G401 (cell line): ENCODE measurements around the gene FUT2. TPM values are rescaled to one million over a fixed set of nuclear protein-coding genes. Genes with fewer than 3 reads are reported as not detected.
"Not testable (repeated sequence)": the region's sequence is repeated elsewhere in the genome, so short reads cannot be mapped to it uniquely, and the experiment has no call there.

Experiments
- DNase-seq: peaks from one replicate; pipeline ENCODE4 v3.0.0-alpha.2; 2015; ENCODE audit warnings: low spot score
- in situ Hi-C: cut with HindIII; loops from 2 replicates; pipeline ENCODE4 v1.10.0; 2016; ENCODE audit warnings: low sequenced_read_pairs, mixed read lengths
- total RNA-seq: library from RNA; depleted of rRNA; stranded (reverse); fragments of >200 nt; shearing (Covaris generic); gene quantifications from 2 replicates; pipeline ENCODE4 v1.2.3, GENCODE V29; 2014; rRNA removed

Gene FUT2
- total RNA-seq = not detected in 2 replicates

- in situ Hi-C loops = no loop called here
- peak; percentile 83 for DNase-seq
Measured at GRCh38 chr19:48695743-48696352, at the start of gene FUT2. TSS of gene FUT2 (plus strand) at chr19:48695971. CDS start at chr19:48702957, 6,986 bp downstream.

GRCh38 chr19:48646001-48646721, 49.6 kb upstream of the FUT2 start, which contains the start of gene CA11:
TSS of gene CA11 (minus strand) at chr19:48646187. CDS start at chr19:48645632, 555 bp downstream.
- peak; percentile 96 for DNase-seq
- in situ Hi-C loops = no loop called here

- DNase-seq = no peak
- in situ Hi-C loops = no loop called here
Measured at GRCh38 chr19:48646722-48647216, 49.0 kb upstream of the FUT2 start.

- peak; percentile 87 for DNase-seq
- in situ Hi-C loops = no loop called here
Measured at GRCh38 chr19:48648134-48648533, 47.6 kb upstream of the FUT2 start.

- in situ Hi-C loops = no loop called here
Measured at GRCh38 chr19:48650974-48651682, 44.6 kb upstream of the FUT2 start.

GRCh38 chr19:48651683-48652048, 44.1 kb upstream of the FUT2 start:
- in situ Hi-C loops = no loop called here
- DNase-seq = no peak

More at GRCh38 chr19:48650974-48651682, 44.6 kb upstream of the FUT2 start:
- no peak for DNase-seq

- no peak for DNase-seq
- in situ Hi-C loops = no loop called here
Measured at GRCh38 chr19:48654299-48655059, 41.3 kb upstream of the FUT2 start.

GRCh38 chr19:48656840-48657474, 38.8 kb upstream of the FUT2 start:
- peak; percentile 33 for DNase-seq
- in situ Hi-C loops = no loop called here

- DNase-seq, in situ Hi-C loops: not testable (repeated sequence)
Measured at GRCh38 chr19:48657828-48658227, 37.9 kb upstream of the FUT2 start.

- in situ Hi-C loops = no loop called here
Measured at GRCh38 chr19:48658483-48658882, 37.3 kb upstream of the FUT2 start.

GRCh38 chr19:48659768-48660167, 36.0 kb upstream of the FUT2 start:
- in situ Hi-C loops = no loop called here
- DNase-seq = peak; percentile 58

More at GRCh38 chr19:48658483-48658882, 37.3 kb upstream of the FUT2 start:
- no peak for DNase-seq

GRCh38 chr19:48660852-48661710, 34.7 kb upstream of the FUT2 start:
- in situ Hi-C loops = no loop called here
- peak; percentile 95 for DNase-seq

- in situ Hi-C loops = no loop called here
- no peak for DNase-seq
Measured at GRCh38 chr19:48661711-48662090, 34.1 kb upstream of the FUT2 start.

- in situ Hi-C loops = no loop called here
- no peak for DNase-seq
Measured at GRCh38 chr19:48663667-48664066, 32.1 kb upstream of the FUT2 start.

GRCh38 chr19:48664476-48664875, 31.3 kb upstream of the FUT2 start:
- DNase-seq = no peak
- in situ Hi-C loops = no loop called here

- no peak for DNase-seq
- in situ Hi-C loops = no loop called here
Measured at GRCh38 chr19:48665786-48666185, 30.0 kb upstream of the FUT2 start.

- in situ Hi-C loops = no loop called here
- DNase-seq = peak; percentile 77
Measured at GRCh38 chr19:48668332-48668731, 27.4 kb upstream of the FUT2 start.

- in situ Hi-C loops = no loop called here
Measured at GRCh38 chr19:48668761-48669160, 27.0 kb upstream of the FUT2 start.

More at GRCh38 chr19:48668761-48669160, 27.0 kb upstream of the FUT2 start:
- no peak for DNase-seq
